Ecto neural progenitor cell (in vitro differentiated cells): ENCODE data around the gene NTM.
A peak's percentile ranks its signal among the peaks of the same experiment; 100 is the strongest.
"Not testable (repeated sequence)": the region's sequence is repeated elsewhere in the genome, so short reads cannot be mapped to it uniquely, and the experiment has no call there.

Experiments
- DNase-seq: peaks from one replicate; pipeline ENCODE4 v3.0.0-alpha.2; 2018; ENCODE audit warnings: low spot score

The NTM gene

GRCh38 chr11:131422029-131422428, 51.6 kb downstream of the NTM start:
- no peak for DNase-seq

GRCh38 chr11:131422496-131422895, 52.1 kb downstream of the NTM start:
- DNase-seq = no peak

- no peak for DNase-seq
Observed at GRCh38 chr11:131423688-131424087, 53.3 kb downstream of the NTM start.

GRCh38 chr11:131424257-131424876, 54.0 kb downstream of the NTM start:
- not testable (repeated sequence) for DNase-seq

GRCh38 chr11:131425285-131425684, 54.9 kb downstream of the NTM start:
- no peak for DNase-seq

- no peak for DNase-seq
Observed at GRCh38 chr11:131428853-131429252, 58.4 kb downstream of the NTM start.

- DNase-seq = peak; percentile 24
Observed at GRCh38 chr11:131430473-131431208, 60.2 kb downstream of the NTM start.

- DNase-seq = no peak
Observed at GRCh38 chr11:131441051-131441810, 70.8 kb downstream of the NTM start.

GRCh38 chr11:131446590-131447275, 76.3 kb downstream of the NTM start:
- DNase-seq = no peak

GRCh38 chr11:131447277-131447815, 76.9 kb downstream of the NTM start:
- no peak for DNase-seq

GRCh38 chr11:131447898-131448297, 77.5 kb downstream of the NTM start:
- DNase-seq = no peak

GRCh38 chr11:131449036-131450019, 78.9 kb downstream of the NTM start:
- DNase-seq = no peak

GRCh38 chr11:131454490-131454889, 84.1 kb downstream of the NTM start:
- DNase-seq = no peak

GRCh38 chr11:131454989-131455388, 84.6 kb downstream of the NTM start:
- no peak for DNase-seq

- DNase-seq = no peak
Observed at GRCh38 chr11:131455843-131456704, 85.7 kb downstream of the NTM start.

GRCh38 chr11:131457163-131457562, 86.7 kb downstream of the NTM start:
- no peak for DNase-seq

- DNase-seq = no peak
Observed at GRCh38 chr11:131458421-131458820, 88.0 kb downstream of the NTM start.

GRCh38 chr11:131460931-131461330, 90.5 kb downstream of the NTM start:
- DNase-seq = no peak

- no peak for DNase-seq
Observed at GRCh38 chr11:131462622-131463021, 92.2 kb downstream of the NTM start.

GRCh38 chr11:131463162-131463561, 92.7 kb downstream of the NTM start:
- no peak for DNase-seq
